GM21423 (cell line): ENCODE data around the gene ADARB2.
"Not testable (repeated sequence)": the region's sequence is repeated elsewhere in the genome, so short reads cannot be mapped to it uniquely, and the experiment has no call there.

Experiments
- ATAC-seq: cut with Tn5 transposase; IDR thresholded peaks from one replicate; pipeline ENCODE4 v1.9.1; 2021; ENCODE audit warnings: mild to moderate bottlenecking, moderate library complexity; ENCODE audit not compliant: unreplicated experiment

The ADARB2 gene

DNA sequence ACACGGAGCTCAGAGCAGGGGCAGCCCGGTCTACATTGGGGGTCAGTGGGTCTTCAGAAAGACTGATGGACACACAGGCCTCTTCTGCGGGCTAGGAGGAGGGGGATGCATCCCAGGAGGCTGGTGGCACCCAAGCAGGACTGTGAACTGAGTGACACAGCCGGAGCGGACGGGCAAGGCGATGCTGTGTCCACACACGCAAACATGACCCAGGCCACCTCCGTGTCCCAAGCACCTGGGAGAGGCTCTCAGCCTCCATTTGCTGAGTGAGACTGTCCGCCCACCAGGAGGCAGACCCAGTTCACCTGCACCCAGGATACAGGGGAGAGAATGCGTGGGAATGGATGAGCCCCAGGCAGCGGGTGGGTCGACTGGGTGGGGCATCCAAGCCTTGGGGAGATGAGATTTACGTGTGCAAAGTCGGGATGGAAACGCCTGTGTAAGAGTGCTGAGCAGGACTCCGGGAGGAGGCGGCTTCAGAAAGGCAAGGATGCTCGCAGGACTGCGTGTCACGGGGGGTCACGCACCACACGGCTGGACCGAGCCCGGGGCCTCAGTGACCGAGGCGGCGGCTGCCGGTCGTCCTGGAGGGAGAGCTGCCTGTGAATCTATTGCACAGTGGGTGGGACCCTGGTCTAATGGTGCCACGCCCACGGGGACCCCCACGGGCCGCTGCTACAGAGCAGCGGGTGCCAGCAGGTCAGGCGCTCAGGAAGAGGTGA is 262.8 kb downstream of the ADARB2 start:
- no peak for ATAC-seq

DNA sequence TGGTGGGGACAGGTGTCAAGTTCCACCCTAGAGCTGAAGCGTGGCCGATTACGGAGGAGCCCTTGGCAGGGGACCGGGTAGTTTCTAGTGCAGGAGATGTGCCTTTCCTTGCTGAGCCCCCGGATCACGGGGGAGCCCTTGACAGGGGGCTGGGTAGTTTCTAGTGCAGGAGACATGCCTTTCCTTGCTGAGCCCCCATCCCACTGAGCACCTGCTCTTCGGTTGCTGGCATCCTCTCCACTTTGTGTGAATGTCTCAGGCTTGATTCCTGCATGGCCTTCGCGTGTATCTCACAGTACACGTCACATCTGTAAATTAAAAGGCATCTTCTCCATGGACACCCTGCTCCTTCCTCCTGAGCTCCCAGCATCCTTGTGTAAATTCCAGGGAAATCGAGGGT is 263.5 kb downstream of the ADARB2 start:
- ATAC-seq, result no peak

DNA sequence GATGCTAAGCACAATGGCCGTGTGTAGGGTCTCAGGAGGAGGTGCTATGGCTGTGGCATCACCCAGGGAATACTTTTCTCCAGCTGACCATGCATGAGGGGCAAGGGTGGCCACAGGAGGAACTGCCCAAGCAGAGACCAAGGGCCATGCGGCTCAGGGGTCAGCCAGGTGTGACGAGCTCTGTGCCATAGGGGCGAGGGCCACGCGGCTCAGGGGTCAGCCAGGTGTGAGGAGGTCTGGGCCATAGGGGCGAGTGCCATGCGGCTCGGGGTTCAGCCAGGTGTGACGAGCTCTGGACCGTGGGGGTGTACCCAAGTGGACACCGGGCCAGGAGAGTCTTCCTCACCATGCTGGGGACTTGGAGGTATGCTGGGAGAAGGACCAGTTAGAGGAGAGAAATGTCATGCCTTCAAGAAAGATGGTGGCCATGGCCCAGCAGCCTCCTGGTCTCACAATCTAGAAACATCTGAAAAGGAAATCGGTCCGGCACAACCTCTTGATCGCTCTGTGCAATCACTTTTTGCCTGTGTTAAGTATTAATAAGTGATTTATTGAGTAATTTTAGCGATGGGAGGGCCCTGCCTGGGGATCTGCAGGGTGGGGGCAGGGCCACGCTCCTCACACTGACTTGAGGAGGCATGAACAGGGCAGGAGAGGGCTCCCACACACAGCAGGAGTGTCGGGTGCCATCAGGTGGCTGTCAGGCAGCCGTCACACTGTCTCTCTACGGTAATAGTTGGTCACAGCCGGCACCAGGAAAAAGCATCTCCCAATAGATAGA is 265.0 kb downstream of the ADARB2 start:
- ATAC-seq, result no peak

DNA sequence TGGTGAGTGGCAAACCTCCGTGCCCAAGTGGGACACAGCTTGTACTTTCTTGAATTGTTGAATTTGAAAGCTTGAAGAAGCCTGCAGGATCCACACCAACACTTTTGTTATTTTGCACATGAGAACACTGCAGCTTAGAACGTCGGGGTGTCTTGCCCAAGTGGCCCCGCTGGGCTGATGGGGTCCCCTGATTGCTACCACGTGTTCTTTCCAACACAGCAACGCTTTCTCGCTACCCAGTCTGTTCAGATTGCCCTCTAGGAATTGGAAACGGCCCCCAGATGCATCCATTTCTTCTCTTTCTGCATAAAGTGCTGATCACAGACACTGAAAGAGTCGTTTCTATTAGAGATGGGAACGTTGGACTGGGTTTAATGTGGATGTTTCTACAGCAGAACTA is 268.5 kb downstream of the ADARB2 start:
- no peak for ATAC-seq

DNA sequence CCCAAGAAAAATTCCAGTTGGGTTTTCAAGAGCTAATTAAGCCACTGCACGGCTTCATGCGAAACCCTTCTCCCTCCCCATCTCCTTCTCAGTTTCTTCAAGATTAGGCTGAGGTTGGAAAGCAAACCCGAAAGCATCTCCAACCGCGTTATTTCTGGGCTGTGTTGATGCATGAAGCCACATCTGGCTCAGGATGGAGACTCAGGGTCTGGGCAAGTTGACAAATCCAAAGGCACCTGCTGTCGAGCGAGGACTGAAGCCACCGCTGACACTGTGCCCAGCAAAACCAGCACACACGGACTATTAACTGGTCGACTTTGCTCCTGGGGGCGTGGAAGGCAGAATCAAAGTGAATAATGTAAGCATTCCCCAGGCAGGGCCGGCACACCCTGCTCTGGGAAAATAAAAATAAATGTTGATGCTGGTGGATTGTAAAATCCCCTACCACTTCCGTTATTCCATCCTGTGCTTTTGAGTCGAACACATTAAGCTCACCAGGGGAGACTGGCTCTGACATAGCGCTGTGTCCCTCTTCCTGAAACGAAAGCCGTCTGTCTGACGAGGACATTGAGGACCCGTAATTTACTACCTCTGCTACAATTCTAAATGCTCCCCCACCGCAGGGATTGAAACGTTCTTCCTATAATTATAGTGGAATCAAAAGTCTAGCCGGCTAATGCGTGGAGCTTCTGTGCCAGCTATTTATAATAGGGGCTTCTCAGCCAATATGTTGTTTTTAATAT is 269.8 kb downstream of the ADARB2 start:
- no peak for ATAC-seq

DNA sequence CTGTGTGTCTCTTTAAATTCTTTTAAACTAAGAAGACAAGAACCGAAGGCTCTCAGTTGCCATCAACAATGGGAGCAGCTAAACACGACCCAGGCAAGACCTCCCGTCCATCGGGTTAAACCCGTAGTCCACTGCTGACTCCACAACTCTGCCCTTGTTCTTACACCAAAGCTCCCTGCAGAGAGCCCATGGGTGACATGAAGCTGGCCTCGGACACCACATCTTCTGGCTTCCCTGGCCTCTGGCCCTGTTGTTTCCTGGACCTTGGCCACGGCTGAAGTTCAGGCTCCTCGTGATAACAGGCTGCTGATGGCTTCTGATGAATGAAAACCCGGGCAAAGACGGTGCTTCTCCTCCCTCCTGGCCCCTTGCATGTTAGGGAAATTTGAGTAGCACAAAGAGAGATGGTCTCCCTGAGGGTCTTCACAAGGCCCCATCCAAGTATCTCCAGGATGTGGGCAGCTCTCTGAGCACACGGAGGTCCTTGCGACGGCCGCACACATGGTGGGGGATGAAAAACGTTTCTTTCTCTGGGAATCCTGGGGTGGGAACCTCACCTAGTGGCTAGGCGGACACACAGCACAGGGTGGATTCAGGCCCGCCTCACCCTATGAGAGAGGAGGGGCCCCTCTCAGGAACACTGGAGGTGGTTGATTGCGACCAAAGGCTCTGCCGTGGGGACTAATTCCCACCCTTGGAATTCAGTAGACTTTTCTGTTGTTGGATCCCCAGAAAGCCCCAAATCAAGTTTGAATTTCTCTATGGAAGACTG is 271.1 kb downstream of the ADARB2 start:
- no peak for ATAC-seq

DNA sequence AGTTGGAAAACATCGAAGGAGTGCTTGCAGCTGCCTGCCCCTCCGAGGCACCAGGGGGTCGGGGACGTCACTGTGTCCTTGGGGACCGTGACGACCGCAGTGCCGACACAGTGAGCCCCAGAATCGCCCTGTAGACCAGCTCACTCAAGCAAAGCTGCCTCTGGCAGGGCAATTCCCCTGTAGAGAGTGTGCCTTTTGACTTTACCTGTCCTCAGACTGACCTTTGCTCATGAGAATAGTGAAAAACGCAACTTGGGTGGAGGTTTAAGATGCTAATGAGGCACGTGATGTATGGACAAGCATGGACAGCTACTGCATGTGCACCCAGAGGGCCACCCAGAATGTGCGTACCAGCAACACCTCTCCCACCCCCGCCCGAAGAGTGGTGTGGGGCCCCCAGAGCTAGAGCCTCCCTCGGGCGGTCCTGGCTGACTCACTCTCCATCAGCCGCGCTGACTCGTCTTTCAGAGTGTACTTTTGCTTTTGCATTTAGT is 271.9 kb downstream of the ADARB2 start:
- ATAC-seq, result peak; percentile 62

DNA sequence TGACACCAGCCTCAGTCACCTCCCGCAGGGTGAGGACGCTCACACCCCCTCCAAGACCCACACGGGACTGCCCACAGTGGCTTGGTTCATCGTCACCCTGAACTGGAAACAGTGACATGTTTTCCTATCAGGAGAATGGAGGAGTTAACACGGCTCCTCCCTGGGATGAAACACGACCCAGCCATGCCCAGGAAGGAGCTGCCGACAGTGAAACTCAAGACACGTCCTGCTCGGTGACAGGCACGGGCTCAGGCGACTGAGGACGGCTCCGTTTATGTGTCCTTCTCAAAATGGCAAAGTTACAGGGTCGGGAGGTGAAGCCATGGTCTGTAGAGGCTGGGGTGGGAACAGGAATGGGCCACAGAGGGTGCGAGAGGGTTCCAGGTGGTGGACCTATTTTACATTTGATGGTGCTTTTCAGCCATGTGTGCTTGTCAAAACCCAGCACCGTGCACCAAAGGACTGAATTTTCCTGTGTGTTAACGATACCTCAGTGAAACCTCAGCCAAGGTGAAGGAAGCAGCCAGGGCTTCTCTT is 272.4 kb downstream of the ADARB2 start:
- ATAC-seq, result peak; percentile 25

DNA sequence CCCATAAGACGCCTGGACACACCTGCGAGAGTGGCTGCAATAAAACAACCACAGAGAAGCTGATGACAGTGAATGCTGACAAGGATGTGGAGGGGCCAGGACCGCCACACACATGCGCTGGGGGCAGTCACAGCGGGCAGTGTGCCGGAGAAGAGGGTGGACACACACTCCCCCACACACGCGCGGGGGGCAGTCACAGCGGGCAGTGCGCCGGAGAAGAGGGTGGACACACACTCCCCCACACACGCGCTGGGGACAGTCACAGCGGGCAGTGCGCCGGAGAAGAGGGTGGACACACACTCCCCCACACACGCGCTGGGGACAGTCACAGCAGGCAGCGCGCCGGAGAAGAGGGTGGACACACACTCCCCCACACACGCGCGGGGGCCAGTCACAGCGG is 273.4 kb downstream of the ADARB2 start:
- ATAC-seq, result not testable (repeated sequence)

DNA sequence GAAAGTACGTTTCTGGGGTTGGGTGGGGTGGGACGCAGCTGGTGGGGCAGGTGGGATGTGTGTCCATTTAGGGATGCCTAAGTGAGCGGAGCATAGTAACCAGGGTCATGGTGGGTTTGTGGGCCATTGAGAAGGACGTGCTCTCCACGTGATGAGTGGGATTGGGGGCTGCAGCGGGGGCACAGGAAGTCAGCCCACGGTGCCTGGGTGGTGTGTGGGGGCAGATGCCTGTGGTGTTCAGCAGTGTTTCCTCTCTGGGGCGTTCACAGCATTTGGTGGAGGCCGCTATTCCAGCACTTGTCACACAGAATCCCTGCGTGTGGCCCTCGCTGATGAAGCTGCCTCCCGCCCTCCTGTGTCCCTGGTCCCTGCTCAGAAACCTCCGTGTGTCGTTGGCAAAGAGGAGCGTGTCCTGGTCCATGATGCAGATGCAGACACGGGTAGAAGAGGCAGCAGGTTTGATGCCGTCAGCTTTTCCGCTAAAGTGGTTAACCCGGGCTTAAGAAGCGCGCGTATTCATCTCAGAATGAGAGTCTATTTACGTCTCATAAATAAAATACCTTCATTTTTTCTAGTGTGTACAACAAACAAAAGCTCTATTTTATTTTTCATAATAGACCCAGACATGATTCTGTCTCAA is 274.2 kb downstream of the ADARB2 start:
- no peak for ATAC-seq

DNA sequence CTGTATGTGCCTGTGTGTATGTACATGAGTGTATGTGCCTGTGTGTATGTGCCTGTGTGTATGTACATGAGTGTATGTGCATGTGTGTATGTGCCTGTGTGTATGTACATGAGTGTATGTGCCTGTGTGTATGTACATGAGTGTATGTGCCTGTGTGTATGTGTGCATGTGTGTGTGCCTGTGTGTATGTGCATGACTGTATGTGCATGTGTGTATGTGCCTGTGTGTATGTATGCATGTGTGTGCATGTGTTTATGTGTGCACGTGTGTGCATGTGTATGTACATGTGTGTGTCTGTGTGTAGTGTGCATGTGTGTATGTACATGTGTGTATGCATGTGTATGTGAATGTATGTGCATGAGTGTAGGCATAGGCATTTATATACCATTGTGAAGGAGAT is 274.8 kb downstream of the ADARB2 start:
- no peak for ATAC-seq

DNA sequence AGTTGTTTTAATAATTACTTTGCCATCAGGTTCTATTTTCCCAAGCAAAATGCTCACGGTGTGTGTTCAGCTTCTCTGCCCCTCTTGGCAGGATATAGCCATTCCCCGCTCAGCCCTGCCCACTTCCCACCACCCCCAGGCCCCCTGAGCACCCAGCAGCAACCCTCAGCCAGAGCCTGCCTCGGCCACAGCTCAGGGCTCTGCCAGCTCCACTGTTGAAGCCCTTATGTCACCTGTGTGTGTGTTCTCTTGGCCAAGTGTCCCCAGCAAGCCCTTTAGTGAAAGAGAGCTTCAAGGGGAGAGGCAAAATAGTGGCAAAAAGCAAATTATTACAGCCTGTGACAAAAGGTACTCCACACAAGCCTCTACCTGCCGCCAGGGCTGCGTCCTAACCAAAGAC is 275.3 kb downstream of the ADARB2 start:
- ATAC-seq, result no peak

DNA sequence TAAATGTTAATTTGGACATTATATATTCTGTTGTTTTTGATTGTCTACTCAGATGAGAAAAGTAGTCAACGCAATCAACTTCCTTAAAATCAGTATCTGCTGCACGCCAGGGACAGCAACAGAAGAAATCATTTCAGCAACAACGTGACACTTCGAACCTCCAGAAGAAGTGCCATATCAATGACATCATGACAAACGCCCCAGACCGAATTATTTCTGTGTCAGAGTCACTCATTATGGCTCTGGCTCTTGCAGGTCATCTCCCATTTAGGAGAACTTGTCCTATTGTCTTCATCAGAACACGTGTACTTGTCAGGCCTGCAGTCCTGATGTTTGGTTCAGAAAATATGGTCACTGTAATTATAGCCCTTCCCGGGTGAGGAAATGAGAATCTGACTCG is 276.3 kb downstream of the ADARB2 start:
- no peak for ATAC-seq

DNA sequence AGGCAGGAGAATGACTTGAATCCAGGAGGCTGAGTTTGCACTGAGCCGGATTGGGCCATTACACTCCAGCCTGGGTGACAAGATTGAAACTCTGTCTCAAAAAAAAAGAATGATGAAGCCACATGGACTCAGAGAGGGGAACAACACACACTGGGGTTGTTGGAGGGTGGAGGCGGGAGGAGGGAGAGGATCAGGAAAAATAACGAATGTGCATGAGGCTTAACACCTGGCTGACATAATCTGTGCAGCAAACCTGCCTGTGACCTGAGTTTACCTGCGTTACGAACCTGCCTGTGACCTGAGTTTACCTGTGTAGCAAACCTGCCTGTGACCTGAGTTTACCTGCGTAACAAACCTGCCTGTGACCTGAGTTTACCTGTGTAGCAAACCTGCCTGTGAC is 277.7 kb downstream of the ADARB2 start:
- ATAC-seq, result not testable (repeated sequence)

DNA sequence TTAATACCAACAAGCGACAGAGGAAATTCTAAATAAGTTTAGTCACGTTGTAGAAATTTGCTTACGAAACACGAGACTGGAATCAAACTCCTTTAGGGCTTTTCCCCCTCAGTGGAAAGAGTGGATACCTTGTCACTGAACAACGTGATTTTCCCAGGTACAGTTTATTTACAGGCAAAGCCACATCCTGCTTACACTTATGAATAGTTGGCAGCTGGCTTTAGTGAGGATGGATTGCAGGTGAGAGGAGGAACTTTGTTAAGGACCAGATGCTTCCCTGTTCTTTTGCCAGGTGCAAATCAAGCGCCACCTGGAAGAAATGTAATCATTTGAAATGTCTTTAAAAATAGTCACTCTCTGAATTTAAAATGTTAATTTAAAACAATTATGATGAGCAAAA is 282.4 kb downstream of the ADARB2 start:
- peak; percentile 7 for ATAC-seq

DNA sequence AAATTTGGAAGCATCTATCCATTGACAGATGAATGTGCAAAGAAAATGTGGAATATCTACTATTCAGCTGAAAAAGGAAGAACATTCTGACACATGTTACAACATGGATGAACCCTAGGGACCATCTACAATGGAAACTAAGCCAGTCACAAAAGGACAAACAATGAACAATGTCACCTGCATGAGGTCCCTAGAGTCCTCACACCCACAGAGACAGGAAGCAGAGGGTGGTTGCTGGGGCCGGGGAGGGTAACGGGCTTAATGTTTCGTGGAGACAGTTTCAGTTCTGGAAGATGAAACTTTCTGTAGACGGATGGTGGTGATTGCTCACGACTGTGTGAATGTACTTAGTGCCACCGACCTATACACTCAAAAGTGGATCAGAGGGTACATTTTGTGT is 282.9 kb downstream of the ADARB2 start:
- peak; percentile 99 for ATAC-seq

DNA sequence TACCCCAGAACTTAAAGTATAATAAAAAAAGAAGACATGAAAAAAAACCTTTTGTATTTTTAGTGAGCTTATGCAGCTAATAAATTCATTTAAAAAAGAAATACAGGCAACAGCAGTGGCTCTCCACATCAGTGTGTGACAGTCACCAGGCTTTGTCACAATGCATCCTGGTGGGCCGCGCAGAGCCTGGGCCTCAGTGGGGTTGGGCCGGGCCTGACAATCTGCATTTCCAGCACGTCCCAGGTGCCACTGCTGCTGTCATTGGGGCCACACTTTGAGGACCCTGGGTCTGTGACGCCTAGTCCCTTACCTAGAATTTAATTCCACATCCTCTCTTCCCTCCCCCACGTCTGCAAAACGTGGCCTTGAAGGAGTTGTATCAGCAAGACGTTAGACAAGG is 284.5 kb downstream of the ADARB2 start:
- ATAC-seq, result no peak

DNA sequence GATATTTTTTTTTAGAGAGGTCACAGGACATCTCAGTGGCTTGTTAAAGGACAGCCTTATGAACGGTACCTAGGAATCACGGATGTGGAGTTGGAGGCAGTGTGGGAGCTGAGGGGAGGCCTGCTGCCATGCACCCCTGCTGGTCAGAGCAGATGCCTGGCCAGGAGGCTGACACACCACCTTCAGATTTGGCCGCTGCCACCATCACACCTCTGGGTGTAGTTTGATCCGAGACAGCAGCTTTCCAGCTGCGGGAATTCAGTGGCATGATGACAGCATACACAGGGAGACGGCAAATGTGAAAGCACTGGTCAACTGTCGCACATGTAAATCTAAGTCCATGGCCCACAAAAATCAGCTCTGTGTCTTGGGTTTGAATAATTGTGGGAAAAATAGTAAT is 285.4 kb downstream of the ADARB2 start:
- ATAC-seq, result no peak

DNA sequence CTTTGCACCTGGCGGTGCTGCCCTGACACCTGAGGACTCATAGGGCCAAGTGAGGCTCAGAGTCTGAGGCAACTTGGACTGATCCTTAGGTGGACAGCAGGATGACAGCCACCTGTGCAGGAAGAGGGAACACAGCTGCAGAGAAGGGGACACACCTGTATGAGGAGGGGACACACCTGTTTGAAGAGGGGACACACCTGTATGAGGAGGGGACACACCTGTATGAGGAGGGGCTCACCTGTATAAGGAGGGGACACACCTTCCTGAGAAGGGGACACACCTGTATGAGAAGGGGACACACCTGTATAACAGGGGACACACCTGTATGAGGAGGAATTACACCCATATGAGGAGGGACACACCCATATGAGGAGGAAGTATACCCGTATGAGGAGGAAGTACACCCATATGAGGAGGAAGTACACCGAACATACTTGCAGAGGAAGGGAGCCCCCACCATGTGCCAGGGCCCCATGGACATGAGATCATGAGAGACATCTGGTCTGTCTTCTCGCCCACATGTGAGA is 285.9 kb downstream of the ADARB2 start:
- no peak for ATAC-seq
